ENCODE measurements around the gene HIC1. TPM values are rescaled to one million over a fixed set of nuclear protein-coding genes. Genes with fewer than 3 reads are reported as not detected.

HIC1 gene, protein sequence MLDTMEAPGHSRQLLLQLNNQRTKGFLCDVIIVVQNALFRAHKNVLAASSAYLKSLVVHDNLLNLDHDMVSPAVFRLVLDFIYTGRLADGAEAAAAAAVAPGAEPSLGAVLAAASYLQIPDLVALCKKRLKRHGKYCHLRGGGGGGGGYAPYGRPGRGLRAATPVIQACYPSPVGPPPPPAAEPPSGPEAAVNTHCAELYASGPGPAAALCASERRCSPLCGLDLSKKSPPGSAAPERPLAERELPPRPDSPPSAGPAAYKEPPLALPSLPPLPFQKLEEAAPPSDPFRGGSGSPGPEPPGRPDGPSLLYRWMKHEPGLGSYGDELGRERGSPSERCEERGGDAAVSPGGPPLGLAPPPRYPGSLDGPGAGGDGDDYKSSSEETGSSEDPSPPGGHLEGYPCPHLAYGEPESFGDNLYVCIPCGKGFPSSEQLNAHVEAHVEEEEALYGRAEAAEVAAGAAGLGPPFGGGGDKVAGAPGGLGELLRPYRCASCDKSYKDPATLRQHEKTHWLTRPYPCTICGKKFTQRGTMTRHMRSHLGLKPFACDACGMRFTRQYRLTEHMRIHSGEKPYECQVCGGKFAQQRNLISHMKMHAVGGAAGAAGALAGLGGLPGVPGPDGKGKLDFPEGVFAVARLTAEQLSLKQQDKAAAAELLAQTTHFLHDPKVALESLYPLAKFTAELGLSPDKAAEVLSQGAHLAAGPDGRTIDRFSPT
- total RNA-seq (10 to 100 TPM; 10.4 to 44.9 (median 24.8) TPM), polyA plus RNA-seq (1 to 10 TPM; 1.6 to 5.4 (median 5.1) TPM)

DNA sequence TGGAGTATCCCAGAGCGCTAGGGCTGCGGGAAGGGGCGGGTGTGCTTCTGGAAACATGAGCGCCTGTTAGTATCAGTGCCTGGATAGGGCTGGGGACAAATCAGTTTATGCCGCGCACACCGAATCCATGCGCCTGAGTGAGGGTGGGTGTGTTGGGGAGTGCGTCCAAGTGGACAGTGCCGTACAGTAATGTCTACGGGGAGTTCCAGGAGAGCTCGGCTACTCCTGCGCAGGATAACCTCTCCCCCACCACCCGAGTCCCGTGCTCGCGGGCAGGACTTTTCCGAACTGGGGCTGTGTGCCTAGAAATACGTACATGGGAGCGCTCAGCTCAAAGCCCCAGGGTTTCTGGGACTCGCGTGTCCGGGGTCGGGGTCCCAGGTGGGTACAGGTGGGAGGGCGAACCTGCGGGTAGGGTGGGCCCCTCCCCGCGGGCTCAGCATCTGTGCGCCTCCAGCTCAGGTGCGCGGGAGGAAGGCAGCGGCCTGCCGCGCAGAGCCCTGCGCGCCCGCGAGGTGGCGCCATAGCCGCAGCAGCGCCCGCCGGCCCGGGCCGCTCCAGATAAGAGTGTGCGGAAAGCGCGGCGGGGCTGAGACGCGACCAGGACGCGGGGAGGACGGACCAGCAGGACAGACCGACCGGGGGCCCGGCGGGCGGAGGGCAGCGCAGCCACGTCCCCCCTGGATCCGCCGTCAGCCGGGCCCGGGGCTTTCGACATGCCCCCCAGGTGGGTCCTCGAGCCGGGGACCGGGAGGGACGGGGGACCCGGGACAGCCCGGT is at the start of gene HIC1:
TSS of gene HIC1 (plus strand) at position 592 of the 780 bp plus-strand sequence. CDS start 1,588 bp downstream, outside the sequence.
- 1 to 2% methylated on average over 72 of the region's 72 CpGs for WGBS, 2 donors
- DNase-seq = peak; percentile 91
- peak within 1 kb of the TSS; percentile 42 to 75 (median 64) for H3K4me3 ChIP-seq
- H3K36me3 ChIP-seq = peaks cover 0 to 5% (median 0%) of the 10 kb centered on the region in 4 donors
- H3K4me1 ChIP-seq = peaks cover 0 to 75% (median 65%) of the 10 kb centered on the region in 4 donors
- peaks cover 5 to 56% (median 10%) of the 10 kb centered on the region in 3 donors for H3K27me3 ChIP-seq
- TF ChIP-seq POLR2AphosphoS5 (IDR thresholded peaks at IDR 0.05) (peak; percentile 58 to 92 (median 88)), POLR2A (IDR thresholded peaks at IDR 0.05) (peak; percentile 49 to 57), CTCF (IDR thresholded peaks at IDR 0.05) (peak; percentile 29 to 97 (median 78)), EP300 (IDR thresholded peaks at IDR 0.05) (no peak)
- peak within 1 kb of the TSS; percentile 88 to 92 (median 91) for H3K27ac ChIP-seq
- no peaks in the 10 kb centered on the region for H3K9me3 ChIP-seq
- intact Hi-C loops (cut with DNase I) = loop anchor here (1.0 to 5.0 kb wide), 4 partner anchors 118 to 298 kb away; no protein-coding TSS in a partner anchor

DNA sequence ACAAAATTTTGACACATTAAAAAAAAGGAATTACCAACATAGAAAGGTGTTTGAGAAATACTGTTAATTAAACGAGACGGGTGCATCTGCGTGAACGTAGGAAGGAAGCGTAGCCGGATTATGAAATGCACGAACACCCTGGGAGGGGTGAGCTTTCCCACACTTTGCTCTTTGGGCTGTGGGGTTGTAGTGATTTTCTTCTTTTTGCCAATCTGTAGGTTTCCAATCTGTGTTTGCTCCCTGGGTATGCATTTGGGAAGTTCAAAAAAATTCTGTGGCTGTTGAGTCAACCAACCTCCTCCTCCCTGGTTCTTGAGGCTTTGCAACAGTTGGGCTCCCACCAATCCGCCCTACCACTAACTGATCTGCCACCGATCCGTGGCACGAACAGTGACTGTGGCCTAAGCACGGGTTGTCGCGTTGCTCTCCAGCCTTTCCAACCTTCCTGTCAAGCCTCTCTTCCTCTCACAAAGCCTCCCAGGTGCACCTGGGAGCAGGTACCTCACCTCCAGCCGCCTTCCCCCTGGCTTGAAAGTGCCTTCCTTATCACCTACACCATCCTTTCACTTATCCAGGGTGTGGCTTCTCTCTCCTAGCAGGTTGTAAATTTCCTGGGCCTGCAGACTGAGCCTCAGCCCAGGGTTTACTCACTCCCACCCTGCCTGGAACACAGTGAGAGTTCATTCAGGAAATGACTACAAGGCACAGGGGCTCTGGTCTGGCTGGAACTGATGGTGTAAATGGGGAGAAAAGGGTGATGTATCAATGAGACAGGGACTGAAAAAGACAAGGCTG is 46.4 kb upstream of the HIC1 start:
- 60 to 75% methylated on average over 15 of the region's 15 CpGs for WGBS, 2 donors
- intact Hi-C loops (cut with DNase I) = no loop called here
- H3K36me3 ChIP-seq = no peaks in the 10 kb centered on the region
- no peak for TF ChIP-seq EP300 (IDR thresholded peaks at IDR 0.05)
- TF ChIP-seq POLR2AphosphoS5 (IDR thresholded peaks at IDR 0.05) = no peak
- no peak for TF ChIP-seq CTCF (IDR thresholded peaks at IDR 0.05)
- TF ChIP-seq POLR2A (IDR thresholded peaks at IDR 0.05) = no peak
- peaks cover 0 to 4% (median 0%) of the 10 kb centered on the region in 4 donors for H3K9me3 ChIP-seq
- peaks cover 0 to 6% (median 0%) of the 10 kb centered on the region in 3 donors for H3K27me3 ChIP-seq
- no peak for DNase-seq
- no peak overlapping the region for H3K4me3 ChIP-seq
- H3K4me1 ChIP-seq = no peaks in the 10 kb centered on the region
- H3K27ac ChIP-seq = no peak overlapping the region

GRCh38 chr17:2009737-2010136 is 45.2 kb upstream of the HIC1 start:
- Histone ChIP-seq H3K27me3 (peaks cover 0 to 6% (median 0%) of the 10 kb centered on the region in 3 donors), H3K36me3 (no peaks in the 10 kb centered on the region), H3K27ac (no peak overlapping the region), H3K4me1 (no peaks in the 10 kb centered on the region), H3K4me3 (no peak overlapping the region), H3K9me3 (peaks cover 0 to 4% (median 0%) of the 10 kb centered on the region in 4 donors)
- intact Hi-C loops (cut with DNase I) = no loop called here
- no peak for DNase-seq
- TF ChIP-seq CTCF (IDR thresholded peaks at IDR 0.05) (no peak), POLR2AphosphoS5 (IDR thresholded peaks at IDR 0.05) (no peak), POLR2A (IDR thresholded peaks at IDR 0.05) (no peak), EP300 (IDR thresholded peaks at IDR 0.05) (no peak)
- WGBS, 2 donors = 96 to 97% methylated on average over 10 of the region's 10 CpGs

Measured in sigmoid colon (tissue), 7 donors.